OCI-LY1 (cell line): ENCODE measurements around the gene ATP5PF.

Experiments
- H2AFZ ChIP-seq: fragments of 200-600 bp; sonication (generic), shearing (Covaris generic); 2 replicates; pipeline ENCODE4 v1.6.0; 2014; ENCODE audit warnings: antibody characterized with exemption, mild to moderate bottlenecking, low read length
- H3F3A ChIP-seq: fragments of 200-600 bp; sonication (generic), shearing (Covaris generic); 2 replicates; pipeline ENCODE4 v1.6.0; 2014; ENCODE audit warnings: mild to moderate bottlenecking, antibody characterized with exemption, low read length, moderate library complexity; ENCODE audit not compliant: insufficient read depth
- H3K27ac ChIP-seq: fragments of 200-600 bp; sonication (generic); 2 replicates; pipeline ENCODE4 v1.5.1; 2014; ENCODE audit warnings: low read length, mixed run types, mild to moderate bottlenecking, low read depth; ENCODE audit not compliant: poor library complexity, severe bottlenecking
- H3K27me3 ChIP-seq: fragments of 200-600 bp; sonication (generic); 2 replicates; pipeline ENCODE4 v1.6.0; 2014; ENCODE audit warnings: antibody characterized with exemption, mild to moderate bottlenecking, low read length, moderate library complexity; ENCODE audit not compliant: insufficient read depth
- H3K36me3 ChIP-seq: fragments of 200-600 bp; sonication (generic); 2 replicates; pipeline ENCODE4 v1.6.1; 2014; ENCODE audit warnings: mild to moderate bottlenecking, antibody characterized with exemption, low read length, moderate library complexity, mixed read lengths; ENCODE audit not compliant: insufficient read depth
- H3K4me1 ChIP-seq: fragments of 200-600 bp; sonication (generic); 2 replicates; pipeline ENCODE4 v1.5.1; 2014; ENCODE audit warnings: mild to moderate bottlenecking, low read length, moderate library complexity; ENCODE audit not compliant: insufficient read depth, severe bottlenecking
- H3K4me2 ChIP-seq: fragments of 200-600 bp; sonication (generic), shearing (Covaris generic); 2 replicates; pipeline ENCODE4 v1.6.1; 2014; ENCODE audit warnings: low read length
- H3K4me3 ChIP-seq: fragments of 200-600 bp; sonication (generic); 2 replicates; pipeline ENCODE4 v1.5.1; 2014; ENCODE audit warnings: low read length, low read depth, mild to moderate bottlenecking, mixed read lengths; ENCODE audit not compliant: poor library complexity, severe bottlenecking
- H3K79me2 ChIP-seq: fragments of 200-600 bp; shearing (Covaris generic); 2 replicates; pipeline ENCODE4 v1.6.1; 2016; ENCODE audit warnings: mixed run types, low read length, mixed read lengths; ENCODE audit not compliant: insufficient read depth
- H3K9ac ChIP-seq: fragments of 200-600 bp; sonication (generic), shearing (Covaris generic); 2 replicates; pipeline ENCODE4 v1.6.1; 2014; ENCODE audit warnings: mild to moderate bottlenecking, low read length, mixed read lengths
- H3K9me2 ChIP-seq: fragments of 200-600 bp; sonication (generic), shearing (Covaris generic); 2 replicates; pipeline ENCODE4 v1.6.1; 2014; ENCODE audit warnings: low read depth, mild to moderate bottlenecking, low read length, mixed read lengths
- H3K9me3 ChIP-seq: fragments of 200-600 bp; shearing (Covaris generic); 2 replicates; pipeline ENCODE4 v1.6.1; 2014; ENCODE audit warnings: low read length, mixed read lengths
- H4K20me1 ChIP-seq: fragments of 200-600 bp; sonication (generic), shearing (Covaris generic); 2 replicates; pipeline ENCODE4 v1.6.0; 2016; ENCODE audit warnings: mild to moderate bottlenecking, low read length; ENCODE audit not compliant: insufficient read depth
- CTCF ChIP-seq: fragments of 200-600 bp; sonication (generic), shearing (Covaris generic); IDR thresholded peaks from 2 replicates; pipeline ENCODE4 v1.5.1; 2017; ENCODE audit warnings: mild to moderate bottlenecking, antibody characterized with exemption, low read length, moderate library complexity, mixed read lengths
- EZH2 ChIP-seq: fragments of 200-600 bp; sonication (generic), shearing (Covaris generic); IDR thresholded peaks from 2 replicates; pipeline ENCODE4 v1.8.0; 2017; ENCODE audit warnings: borderline replicate concordance, mixed run types, mild to moderate bottlenecking, antibody characterized with exemption, low read length, moderate library complexity, mixed read lengths

The ATP5PF gene

GRCh38 chr21:25733859-25734653 is 648 bp downstream of the ATP5PF start:
- Histone ChIP-seq H3K9me3 (no peaks in the 10 kb centered on the region), H3K4me3 (peak overlapping the region; percentile 97), H3F3A (no peaks in the 10 kb centered on the region), H3K27me3 (no peaks in the 10 kb centered on the region), H3K36me3 (peaks cover 19% of the 10 kb centered on the region), H3K9ac (peak overlapping the region; percentile 99), H3K27ac (peak overlapping the region; percentile 94), H3K9me2 (no peaks in the 10 kb centered on the region), H2AFZ (no peak overlapping the region), H3K79me2 (peaks cover 64% of the 10 kb centered on the region), H3K4me1 (peaks cover 47% of the 10 kb centered on the region), H3K4me2 (peak overlapping the region; percentile 81), H4K20me1 (no peaks in the 10 kb centered on the region)
- TF ChIP-seq EZH2 (no peak), CTCF (no peak)

- no peak overlapping the region for H2AFZ ChIP-seq
- no peak overlapping the region for H3K4me3 ChIP-seq
- H3F3A ChIP-seq, result no peaks in the 10 kb centered on the region
- H3K9me3 ChIP-seq, result no peaks in the 10 kb centered on the region
- H3K4me2 ChIP-seq, result no peak overlapping the region
- peaks cover 48% of the 10 kb centered on the region for H3K79me2 ChIP-seq
- no peaks in the 10 kb centered on the region for H3K27me3 ChIP-seq
- no peaks in the 10 kb centered on the region for H4K20me1 ChIP-seq
- peaks cover 28% of the 10 kb centered on the region for H3K4me1 ChIP-seq
- TF ChIP-seq CTCF (no peak), EZH2 (no peak)
- H3K9ac ChIP-seq, result no peak overlapping the region
- no peaks in the 10 kb centered on the region for H3K9me2 ChIP-seq
- H3K36me3 ChIP-seq, result peaks cover 38% of the 10 kb centered on the region
- no peak overlapping the region for H3K27ac ChIP-seq
These were observed 2.5 kb downstream of the ATP5PF start for GRCh38 chr21:25732091-25732760.

- Histone ChIP-seq H3K27me3 (no peaks in the 10 kb centered on the region), H3K9me2 (no peaks in the 10 kb centered on the region), H3K79me2 (no peaks in the 10 kb centered on the region), H3K27ac (no peak overlapping the region), H2AFZ (no peak overlapping the region), H4K20me1 (no peaks in the 10 kb centered on the region), H3K4me3 (no peak overlapping the region), H3K4me2 (no peak overlapping the region), H3K4me1 (no peaks in the 10 kb centered on the region), H3K36me3 (peaks cover 64% of the 10 kb centered on the region), H3K9me3 (no peaks in the 10 kb centered on the region), H3K9ac (no peak overlapping the region), H3F3A (no peaks in the 10 kb centered on the region)
- TF ChIP-seq CTCF (no peak), EZH2 (no peak)
These were observed 12.1 kb downstream of the ATP5PF start for GRCh38 chr21:25722631-25723030.
